Fibroblast of lung (primary cell): ENCODE results near the gene CHST15. TPM values are rescaled to one million over a fixed set of nuclear protein-coding genes. Genes with fewer than 3 reads are reported as not detected.

Experiments
- DNase-seq, 2 donors: peaks; one replicate each; pipeline versions ENCODE4 v3.0.0 to v3.0.0-alpha.2; 2010; ENCODE audit warnings: low read depth in 2 of 2
- H2AFZ ChIP-seq: 2 replicates; pipeline ENCODE4 v1.5.1; 2012; ENCODE audit warnings: low read length, control low read depth, inconsistent platforms
- H3K27ac ChIP-seq: 2 replicates; pipeline ENCODE4 v1.5.1; 2011; ENCODE audit warnings: low read length, control low read depth; ENCODE audit not compliant: insufficient read depth
- H3K27me3 ChIP-seq: 2 replicates; pipeline ENCODE4 v1.5.1; 2011; ENCODE audit warnings: mild to moderate bottlenecking, low read length; ENCODE audit not compliant: control insufficient read depth, insufficient read depth
- H3K36me3 ChIP-seq: 2 replicates; pipeline ENCODE4 v1.5.1; 2011; ENCODE audit warnings: low read length; ENCODE audit not compliant: control insufficient read depth, insufficient read depth
- H3K4me1 ChIP-seq: 2 replicates; pipeline ENCODE4 v1.5.1; 2011; ENCODE audit warnings: low read length; ENCODE audit not compliant: control insufficient read depth, insufficient read depth; ENCODE audit errors: extremely low read depth
- H3K4me2 ChIP-seq: 2 replicates; pipeline ENCODE4 v1.5.1; 2011; ENCODE audit warnings: low read length, control low read depth; ENCODE audit not compliant: insufficient read depth; ENCODE audit errors: extremely low read depth
- H3K4me3 ChIP-seq, 4 experiments: fragments of 200-600 bp in 1 of 4; sonication (generic) in 1 of 4; replicated peaks in 1 of 4; 2 replicates each; pipeline ENCODE4 v1.5.1; 2011 to 2016; ENCODE audit warnings: low read length in 4 of 4, low read depth in 3 of 4, mild to moderate bottlenecking in 3 of 4, control low read depth in 2 of 4, inconsistent platforms in 1 of 4, mixed read lengths in 1 of 4; ENCODE audit not compliant: insufficient read depth in 1 of 4; ENCODE audit errors: control extremely low read depth in 1 of 4
- H3K79me2 ChIP-seq: 2 replicates; pipeline ENCODE4 v1.5.1; 2012; ENCODE audit warnings: mild to moderate bottlenecking, low read length, inconsistent platforms; ENCODE audit not compliant: control insufficient read depth, insufficient read depth
- H3K9ac ChIP-seq: 2 replicates; pipeline ENCODE4 v1.5.1; 2011; ENCODE audit warnings: mild to moderate bottlenecking, low read length, control low read depth; ENCODE audit not compliant: insufficient read depth
- H3K9me3 ChIP-seq: 2 replicates; pipeline ENCODE4 v1.5.1; 2012; ENCODE audit warnings: low read depth, low read length; ENCODE audit not compliant: control insufficient read depth, insufficient read depth
- H4K20me1 ChIP-seq: 2 replicates; pipeline ENCODE4 v1.5.1; 2011; ENCODE audit warnings: low read length; ENCODE audit not compliant: control insufficient read depth, insufficient read depth; ENCODE audit errors: extremely low read depth
- CTCF ChIP-seq, 2 donors: IDR thresholded peaks in 1 of 2; conservative IDR thresholded peaks in 1 of 2; 1 replicate in 1 of 2; 2 replicates in 1 of 2; pipeline ENCODE4 v1.5.1; 2011 to 2012; ENCODE audit warnings: low read length in 2 of 2, control low read depth in 1 of 2, inconsistent platforms in 1 of 2, low read depth in 1 of 2, mild to moderate bottlenecking in 1 of 2
- EZH2 ChIP-seq: IDR thresholded peaks from 2 replicates; pipeline ENCODE4 v1.5.1; 2012; ENCODE audit warnings: low read length, control low read depth, mild to moderate bottlenecking; ENCODE audit errors: missing control alignments
- polyA plus RNA-seq, 2 donors: library from polyadenylated mRNA; depleted of rRNA in 1 of 2; stranded (reverse) in 1 of 2; unstranded in 1 of 2; fragments of >200 nt; gene quantifications; 2 replicates each; pipeline ENCODE4 v1.2.1, GENCODE V29; 2011 to 2012; ENCODE audit warnings: missing spikeins in 1 of 2
- total RNA-seq: library from RNA; depleted of rRNA; stranded (reverse); fragments of >200 nt; gene quantifications from 2 replicates; pipeline ENCODE4 v1.2.1, GENCODE V29; 2014

The CHST15 gene
- total and polyA plus RNA-seq, 2 donors (not counting 1 experiment from before 2014, with no cell fraction given): 5.0 to 7.9 TPM

- H3K27ac ChIP-seq: no peak overlapping the region
- no peaks in the 10 kb centered on the region for H3K9me3 ChIP-seq
- no peaks in the 10 kb centered on the region for H3K27me3 ChIP-seq
- no peak for DNase-seq
- H3K4me2 ChIP-seq: no peak overlapping the region
- H3K4me3 ChIP-seq: no peak overlapping the region
- no peaks in the 10 kb centered on the region for H4K20me1 ChIP-seq
- no peaks in the 10 kb centered on the region for H3K79me2 ChIP-seq
- H3K36me3 ChIP-seq: no peaks in the 10 kb centered on the region
- no peak for TF ChIP-seq CTCF (conservative IDR thresholded peaks at IDR 0.05 in 1 of 2, IDR thresholded peaks at IDR 0.05 in 1 of 2; ENCODE audit: low read depth in 1 of 2, low read length in 2 of 2)
- TF ChIP-seq EZH2: no peak
- no peaks in the 10 kb centered on the region for H3K4me1 ChIP-seq
- no peak overlapping the region for H3K9ac ChIP-seq
- no peak overlapping the region for H2AFZ ChIP-seq
Observed at GRCh38 chr10:124126145-124126982, 33.0 kb upstream of the CHST15 start.

DNA sequence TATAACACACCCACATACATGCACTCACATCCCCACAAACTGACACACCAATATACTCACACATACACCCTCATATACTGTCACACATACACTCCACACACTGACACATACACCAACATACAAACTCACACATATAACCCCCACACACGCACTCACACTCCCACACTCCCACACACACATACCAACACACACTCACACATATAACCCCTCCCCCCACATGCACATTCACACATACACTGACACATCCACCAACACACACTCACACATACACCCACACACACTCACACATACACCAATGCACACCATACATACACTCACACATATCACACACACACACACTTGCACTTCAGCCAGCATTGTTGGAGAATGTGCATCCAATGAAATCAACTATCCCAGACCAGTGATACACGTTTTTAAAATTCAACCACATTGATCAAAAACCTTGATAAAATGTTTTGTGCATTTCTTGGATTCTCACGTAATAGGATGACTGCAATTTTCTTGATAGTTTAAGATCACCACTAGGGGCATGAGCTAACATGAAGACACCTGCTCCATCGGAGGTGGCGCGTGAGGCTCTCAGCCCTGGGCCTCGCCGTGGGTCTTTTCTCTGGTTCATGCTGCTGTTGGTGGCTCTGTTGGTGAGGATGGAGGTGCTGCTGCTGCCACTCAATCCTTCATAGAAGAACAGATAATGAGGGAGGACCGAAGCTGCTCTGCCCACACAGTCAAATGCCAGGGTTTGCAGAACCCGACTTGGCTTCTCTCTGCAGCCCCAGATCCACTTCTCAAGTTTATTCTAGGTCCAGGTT, 32.1 kb upstream of the CHST15 start:
- no peak overlapping the region for H3K27ac ChIP-seq
- TF ChIP-seq EZH2 (no peak), CTCF (conservative IDR thresholded peaks at IDR 0.05 in 1 of 2, IDR thresholded peaks at IDR 0.05 in 1 of 2; ENCODE audit: low read depth in 1 of 2, low read length in 2 of 2) (peak in 1 of 2 donors; percentile 36)

GRCh38 chr10:124124769-124125161, 31.4 kb upstream of the CHST15 start:
- Histone ChIP-seq H3K4me3 (no peak overlapping the region), H3K9ac (no peak overlapping the region), H3K4me2 (no peak overlapping the region), H3K27me3 (no peaks in the 10 kb centered on the region), H3K36me3 (no peaks in the 10 kb centered on the region), H3K27ac (no peak overlapping the region), H2AFZ (no peak overlapping the region), H4K20me1 (no peaks in the 10 kb centered on the region), H3K79me2 (no peaks in the 10 kb centered on the region), H3K9me3 (no peaks in the 10 kb centered on the region), H3K4me1 (no peaks in the 10 kb centered on the region)
- DNase-seq: no peak
- TF ChIP-seq CTCF (conservative IDR thresholded peaks at IDR 0.05 in 1 of 2, IDR thresholded peaks at IDR 0.05 in 1 of 2; ENCODE audit: low read depth in 1 of 2, low read length in 2 of 2) (no peak), EZH2 (no peak)

More for the DNA sequence above, 32.1 kb upstream of the CHST15 start:
- Histone ChIP-seq H3K9ac (no peak overlapping the region), H4K20me1 (no peaks in the 10 kb centered on the region), H3K79me2 (no peaks in the 10 kb centered on the region), H3K9me3 (no peaks in the 10 kb centered on the region), H3K4me3 (no peak overlapping the region), H3K4me2 (no peak overlapping the region), H2AFZ (no peak overlapping the region), H3K4me1 (no peaks in the 10 kb centered on the region), H3K36me3 (no peaks in the 10 kb centered on the region), H3K27me3 (no peaks in the 10 kb centered on the region)
- DNase-seq: peak in 1 of 2 donors; percentile 81
